ENCODE data around the gene SIRPA. TPM values are rescaled to one million over a fixed set of nuclear protein-coding genes. Genes with fewer than 3 reads are reported as not detected.

SIRPA gene
- total and polyA plus RNA-seq, 2 of the 8 experiments (the other 6 are each of a cell fraction or from before 2014, with no cell fraction given): 3.9 to 4.3 TPM

DNA sequence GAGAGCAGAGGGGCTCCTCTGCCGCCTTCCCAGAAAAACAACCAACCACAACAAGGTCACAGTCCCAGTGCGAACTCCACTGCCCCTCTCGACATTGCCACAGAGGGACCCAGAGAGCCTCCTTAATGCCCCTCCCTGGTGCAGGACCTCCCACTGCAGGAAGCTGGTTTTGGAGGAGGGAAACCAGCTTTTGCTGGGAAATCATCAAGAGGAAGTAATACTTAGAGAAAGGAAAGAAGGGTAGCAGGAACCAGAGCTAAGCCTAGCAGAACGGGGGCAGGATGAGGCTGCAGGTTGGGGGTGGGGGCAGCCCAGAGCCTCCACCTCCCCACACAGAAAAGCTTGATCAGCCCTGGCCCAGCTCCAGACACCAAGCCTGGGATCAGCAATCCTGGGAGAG lies 37.7 kb upstream of the SIRPA start:
- no peaks in the 10 kb centered on the region for H3K23me2 ChIP-seq (ENCODE audit: low read depth, low read length)
- FAIRE-seq (no peak), DNase-seq (ENCODE audit: low read depth in 1 of 2, low spot score in 2 of 2) (no peak)
- POLR2A ChIA-PET (ENCODE audit: partially characterized antibody): interaction anchor here (1.1 kb wide), 2 partner anchors 14 to 222 kb away, joined by 3 read pairs; no protein-coding TSS in a partner anchor
- no peak overlapping the region for H3K23ac ChIP-seq (ENCODE audit: insufficient read length)
- H3K27me3 ChIP-seq (replicated peaks in 1 of 4; ENCODE audit: control insufficient read depth in 3 of 4, extremely low read depth in 1 of 4, insufficient read depth in 3 of 4, low read length in 3 of 4): no peaks in the 10 kb centered on the region
- no peak overlapping the region for H2AK5ac ChIP-seq (ENCODE audit: low read depth, low read length)
- no peak overlapping the region for H3K56ac ChIP-seq (replicated peaks; ENCODE audit: insufficient read length, low read depth, low read length)
- H3K79me2 ChIP-seq (ENCODE audit: control insufficient read depth in 1 of 2, insufficient read depth in 2 of 2, low read length in 2 of 2): no peaks in the 10 kb centered on the region
- no peak overlapping the region for H3K14ac ChIP-seq (ENCODE audit: insufficient read length)
- CTCF ChIA-PET (ENCODE audit: partially characterized antibody): interaction anchor here (1.0 to 2.0 kb wide), 7 partner anchors 9 to 55 kb away, joined by 3 to 8 read pairs (median 4); no protein-coding TSS in a partner anchor
- no peak overlapping the region for H3K18ac ChIP-seq (ENCODE audit: extremely low read depth, low read length)
- H4K20me1 ChIP-seq (replicated peaks in 1 of 2; ENCODE audit: control insufficient read depth in 1 of 2, insufficient read depth in 2 of 2, low read length in 2 of 2): no peaks in the 10 kb centered on the region
- H3K4me2 ChIP-seq (ENCODE audit: insufficient read depth in 1 of 2, low read depth in 2 of 2, low read length in 2 of 2): no peak overlapping the region
- H3K9me3 ChIP-seq (ENCODE audit: insufficient read depth in 2 of 2, low read depth in 1 of 2, low read length in 1 of 2): no peaks in the 10 kb centered on the region
- peaks cover 0 to 3% (median 0%) of the 10 kb centered on the region in 4 experiments; a peak in 4 of 7 replicates for H3K4me1 ChIP-seq (replicated peaks in 1 of 4; ENCODE audit: control insufficient read depth in 3 of 4, insufficient read depth in 4 of 4, low read length in 3 of 4)
- TF ChIP-seq EP300 (IDR thresholded peaks at IDR 0.05; ENCODE audit: borderline replicate concordance in 1 of 2, low read depth in 2 of 2, low read length in 2 of 2) (no peak), CBX8 (IDR thresholded peaks at IDR 0.05; ENCODE audit: borderline replicate concordance, low read depth, low read length) (no peak), RAD21 (IDR thresholded peaks at IDR 0.05 in 1 of 2, conservative IDR thresholded peaks at IDR 0.05 in 1 of 2; ENCODE audit: low read depth in 2 of 2, low read length in 2 of 2) (peak; percentile 9 to 31; a peak in 1 of 4 replicates)
- TF ChIP-seq, protein P1, sequence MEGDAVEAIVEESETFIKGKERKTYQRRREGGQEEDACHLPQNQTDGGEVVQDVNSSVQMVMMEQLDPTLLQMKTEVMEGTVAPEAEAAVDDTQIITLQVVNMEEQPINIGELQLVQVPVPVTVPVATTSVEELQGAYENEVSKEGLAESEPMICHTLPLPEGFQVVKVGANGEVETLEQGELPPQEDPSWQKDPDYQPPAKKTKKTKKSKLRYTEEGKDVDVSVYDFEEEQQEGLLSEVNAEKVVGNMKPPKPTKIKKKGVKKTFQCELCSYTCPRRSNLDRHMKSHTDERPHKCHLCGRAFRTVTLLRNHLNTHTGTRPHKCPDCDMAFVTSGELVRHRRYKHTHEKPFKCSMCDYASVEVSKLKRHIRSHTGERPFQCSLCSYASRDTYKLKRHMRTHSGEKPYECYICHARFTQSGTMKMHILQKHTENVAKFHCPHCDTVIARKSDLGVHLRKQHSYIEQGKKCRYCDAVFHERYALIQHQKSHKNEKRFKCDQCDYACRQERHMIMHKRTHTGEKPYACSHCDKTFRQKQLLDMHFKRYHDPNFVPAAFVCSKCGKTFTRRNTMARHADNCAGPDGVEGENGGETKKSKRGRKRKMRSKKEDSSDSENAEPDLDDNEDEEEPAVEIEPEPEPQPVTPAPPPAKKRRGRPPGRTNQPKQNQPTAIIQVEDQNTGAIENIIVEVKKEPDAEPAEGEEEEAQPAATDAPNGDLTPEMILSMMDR (IDR thresholded peaks at IDR 0.05; ENCODE audit: control extremely low read depth in 1 of 3, insufficient read depth in 1 of 3, low read depth in 1 of 3, low read length in 3 of 3): peak; percentile 6 to 22 (median 20); a peak in 3 of 4 replicates
- H2AFZ ChIP-seq (ENCODE audit: low read length): no peak overlapping the region
- no peaks in the 10 kb centered on the region for H3K79me1 ChIP-seq (ENCODE audit: low read depth, low read length)
- H2BK120ac ChIP-seq (replicated peaks; ENCODE audit: low read depth, low read length): no peak overlapping the region
- no peak overlapping the region for H2BK5ac ChIP-seq (ENCODE audit: low read depth, low read length)
- H2BK12ac ChIP-seq (ENCODE audit: low read depth, low read length): no peak overlapping the region
- H4K8ac ChIP-seq (ENCODE audit: extremely low read depth, insufficient read depth, low read length): no peak overlapping the region
- no peak overlapping the region for H3K4ac ChIP-seq (replicated peaks; ENCODE audit: insufficient read length, low read depth, low read length)
- peak overlapping the region; percentile 13; the same call in 1 of the 2 replicates for H2BK20ac ChIP-seq (ENCODE audit: low read length)
- H4K5ac ChIP-seq (ENCODE audit: insufficient read length, low read depth, low read length): no peak overlapping the region
- H3K36me3 ChIP-seq (ENCODE audit: control insufficient read depth in 2 of 4, insufficient read depth in 4 of 4, low read length in 3 of 4): no peaks in the 10 kb centered on the region
- no peak overlapping the region for H3K27ac ChIP-seq (ENCODE audit: low read depth, low read length)
- 65% methylated on average over 4 of the region's 4 CpGs; no CpG with 5 or more reads in 1 of the 2 experiments for WGBS, 2 experiments (ENCODE audit: extremely low coverage in 1 of 2, insufficient coverage in 1 of 2, insufficient read length in 1 of 2, insufficient replicate concordance in 2 of 2, low coverage in 1 of 2, low lambda C conversion rate in 2 of 2, missing lambda C conversion rate in 1 of 2)
- no peak overlapping the region for H3K4me3 ChIP-seq (ENCODE audit: extremely low read depth in 1 of 4, insufficient read depth in 2 of 4, low read depth in 3 of 4, low read length in 4 of 4)
- no peak overlapping the region for H2BK15ac ChIP-seq (ENCODE audit: low read length)
- no peak overlapping the region for H4K91ac ChIP-seq (replicated peaks; ENCODE audit: insufficient read length, low read length)
- no peak overlapping the region for H3K9ac ChIP-seq (replicated peaks in 1 of 4; ENCODE audit: extremely low read depth in 1 of 4, low read depth in 3 of 4, low read length in 3 of 4)
